Endothelial cell of umbilical vein (primary cell): Measurements from ENCODE around the gene TSPAN33.

Source experiments
- EZH2 ChIP-seq: IDR thresholded peaks from 2 replicates; pipeline ENCODE4 v1.6.1; 2012; ENCODE audit warnings: borderline replicate concordance, low read depth, mild to moderate bottlenecking, moderate library complexity, low read length, inconsistent platforms; ENCODE audit not compliant: severe bottlenecking
- FOS ChIP-seq: IDR thresholded peaks from 2 replicates; pipeline ENCODE4 v1.6.1; 2011; ENCODE audit warnings: mild to moderate bottlenecking, low read length, moderate library complexity, borderline replicate concordance; ENCODE audit not compliant: insufficient read depth
- JUN ChIP-seq: IDR thresholded peaks from 2 replicates; pipeline ENCODE4 v1.6.1; 2011; ENCODE audit warnings: borderline replicate concordance, low read depth; ENCODE audit not compliant: insufficient read length, insufficient read depth
- POLR2A ChIP-seq: IDR thresholded peaks from 2 replicates; pipeline ENCODE4 v1.6.1; 2012; ENCODE audit warnings: low read depth, mild to moderate bottlenecking, control low read depth, low read length
- POLR2AphosphoS5 ChIP-seq: IDR thresholded peaks from 2 replicates; pipeline ENCODE4 v1.6.1; 2012; ENCODE audit warnings: low read depth, mild to moderate bottlenecking, control low read depth, low read length, moderate library complexity; ENCODE audit not compliant: insufficient read depth
- TF ChIP-seq, protein P1 (sequence below), 2 donors: IDR thresholded peaks; 1 replicate in 1 of 2; 2 replicates in 1 of 2; pipeline ENCODE4 v1.5.1; 2011; ENCODE audit warnings: low read length in 2 of 2, mild to moderate bottlenecking in 2 of 2, moderate library complexity in 2 of 2, control low read depth in 1 of 2, inconsistent platforms in 1 of 2, low read depth in 1 of 2; ENCODE audit not compliant: insufficient read depth in 1 of 2; ENCODE audit errors: extremely low read depth in 1 of 2

DNA sequence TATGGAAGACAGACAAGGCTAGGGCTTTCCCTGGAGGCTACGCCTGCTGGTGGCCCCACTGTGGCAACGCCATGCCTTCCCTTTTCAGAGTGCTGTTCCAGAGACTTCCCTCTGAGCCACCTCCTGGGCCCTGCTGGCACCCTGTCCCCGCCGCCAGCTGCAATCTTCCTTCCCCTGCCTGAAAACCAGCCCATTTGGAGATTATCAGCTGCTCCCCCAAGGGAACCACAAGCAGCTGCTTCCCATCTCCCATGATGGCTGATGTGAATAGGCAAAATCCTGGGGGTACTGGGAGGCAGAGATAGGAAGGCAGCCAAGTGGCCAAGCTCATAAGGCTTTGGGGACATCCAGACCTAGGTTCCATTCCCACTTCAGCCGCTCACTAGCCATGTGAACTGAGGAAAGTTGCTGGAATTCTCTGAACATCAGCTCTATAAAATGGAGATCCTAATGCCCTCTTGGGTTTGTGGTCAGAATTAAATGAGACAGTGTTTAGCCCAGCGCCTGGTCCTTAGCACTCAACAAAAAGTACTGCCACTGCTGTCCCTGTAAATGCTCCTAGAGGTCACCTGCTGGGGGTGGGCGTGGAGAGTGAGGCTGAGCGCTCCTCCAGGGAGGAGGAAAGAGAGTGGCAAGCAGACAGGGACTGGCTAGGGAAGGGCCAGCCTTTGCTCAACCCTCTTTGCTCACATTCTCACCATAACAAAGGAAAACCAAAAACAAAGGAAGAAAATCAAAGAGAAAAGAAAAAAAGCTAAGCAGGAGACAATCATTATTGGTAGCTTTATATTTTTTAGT, 5.9 kb downstream of the TSPAN33 start:
- TF ChIP-seq, protein P1, sequence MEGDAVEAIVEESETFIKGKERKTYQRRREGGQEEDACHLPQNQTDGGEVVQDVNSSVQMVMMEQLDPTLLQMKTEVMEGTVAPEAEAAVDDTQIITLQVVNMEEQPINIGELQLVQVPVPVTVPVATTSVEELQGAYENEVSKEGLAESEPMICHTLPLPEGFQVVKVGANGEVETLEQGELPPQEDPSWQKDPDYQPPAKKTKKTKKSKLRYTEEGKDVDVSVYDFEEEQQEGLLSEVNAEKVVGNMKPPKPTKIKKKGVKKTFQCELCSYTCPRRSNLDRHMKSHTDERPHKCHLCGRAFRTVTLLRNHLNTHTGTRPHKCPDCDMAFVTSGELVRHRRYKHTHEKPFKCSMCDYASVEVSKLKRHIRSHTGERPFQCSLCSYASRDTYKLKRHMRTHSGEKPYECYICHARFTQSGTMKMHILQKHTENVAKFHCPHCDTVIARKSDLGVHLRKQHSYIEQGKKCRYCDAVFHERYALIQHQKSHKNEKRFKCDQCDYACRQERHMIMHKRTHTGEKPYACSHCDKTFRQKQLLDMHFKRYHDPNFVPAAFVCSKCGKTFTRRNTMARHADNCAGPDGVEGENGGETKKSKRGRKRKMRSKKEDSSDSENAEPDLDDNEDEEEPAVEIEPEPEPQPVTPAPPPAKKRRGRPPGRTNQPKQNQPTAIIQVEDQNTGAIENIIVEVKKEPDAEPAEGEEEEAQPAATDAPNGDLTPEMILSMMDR (IDR thresholded peaks at IDR 0.05; ENCODE audit: extremely low read depth in 1 of 2, insufficient read depth in 1 of 2, low read depth in 1 of 2, low read length in 2 of 2), result no peak
- TF ChIP-seq EZH2 (no peak), FOS (no peak), POLR2A (no peak), JUN (no peak), POLR2AphosphoS5 (no peak)
